ENCODE results near the gene CDK9.

The CDK9 gene

GRCh38 chr9:127765418-127765817, 20.4 kb upstream of the CDK9 start:
- TF ChIP-seq CTCF (IDR thresholded peaks at IDR 0.05): no peak

GRCh38 chr9:127767410-127767809, 18.4 kb upstream of the CDK9 start:
- TF ChIP-seq CTCF (IDR thresholded peaks at IDR 0.05): no peak

- TF ChIP-seq CTCF (IDR thresholded peaks at IDR 0.05): no peak
These were observed 17.9 kb upstream of the CDK9 start for GRCh38 chr9:127767909-127768331.

- TF ChIP-seq CTCF (IDR thresholded peaks at IDR 0.05): no peak
These were observed 17.1 kb upstream of the CDK9 start for GRCh38 chr9:127768698-127769097.

GRCh38 chr9:127769101-127769500, 16.7 kb upstream of the CDK9 start:
- TF ChIP-seq CTCF (IDR thresholded peaks at IDR 0.05): no peak

- no peak for TF ChIP-seq CTCF (IDR thresholded peaks at IDR 0.05)
These were observed 15.8 kb upstream of the CDK9 start for GRCh38 chr9:127769929-127770582.

- TF ChIP-seq CTCF (IDR thresholded peaks at IDR 0.05): no peak
These were observed 15.3 kb upstream of the CDK9 start for GRCh38 chr9:127770583-127770904.

Data from LNCAP (cell line).